ENCODE data around the gene SWI5.

DNA sequence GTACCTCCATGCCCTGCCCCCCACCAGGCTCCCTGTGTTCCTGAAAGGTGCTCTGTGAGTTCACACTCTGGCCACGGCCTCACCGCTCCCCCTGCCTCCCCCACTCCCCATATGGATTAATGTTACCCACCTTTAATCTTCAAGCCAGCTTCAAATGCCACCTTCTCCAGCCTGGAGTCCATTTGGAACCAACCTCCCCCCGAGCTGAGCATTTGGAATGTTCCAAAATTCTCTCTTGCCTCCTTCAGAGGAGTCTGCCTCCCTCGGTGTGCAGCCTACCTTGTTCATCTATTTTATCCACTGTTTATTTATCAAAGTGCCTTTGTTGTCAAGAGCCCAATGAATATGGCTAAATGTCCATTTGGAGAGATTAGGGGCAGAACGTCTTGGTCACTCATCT, 4.6 kb upstream of the SWI5 start:
- TF ChIP-seq, protein P1, sequence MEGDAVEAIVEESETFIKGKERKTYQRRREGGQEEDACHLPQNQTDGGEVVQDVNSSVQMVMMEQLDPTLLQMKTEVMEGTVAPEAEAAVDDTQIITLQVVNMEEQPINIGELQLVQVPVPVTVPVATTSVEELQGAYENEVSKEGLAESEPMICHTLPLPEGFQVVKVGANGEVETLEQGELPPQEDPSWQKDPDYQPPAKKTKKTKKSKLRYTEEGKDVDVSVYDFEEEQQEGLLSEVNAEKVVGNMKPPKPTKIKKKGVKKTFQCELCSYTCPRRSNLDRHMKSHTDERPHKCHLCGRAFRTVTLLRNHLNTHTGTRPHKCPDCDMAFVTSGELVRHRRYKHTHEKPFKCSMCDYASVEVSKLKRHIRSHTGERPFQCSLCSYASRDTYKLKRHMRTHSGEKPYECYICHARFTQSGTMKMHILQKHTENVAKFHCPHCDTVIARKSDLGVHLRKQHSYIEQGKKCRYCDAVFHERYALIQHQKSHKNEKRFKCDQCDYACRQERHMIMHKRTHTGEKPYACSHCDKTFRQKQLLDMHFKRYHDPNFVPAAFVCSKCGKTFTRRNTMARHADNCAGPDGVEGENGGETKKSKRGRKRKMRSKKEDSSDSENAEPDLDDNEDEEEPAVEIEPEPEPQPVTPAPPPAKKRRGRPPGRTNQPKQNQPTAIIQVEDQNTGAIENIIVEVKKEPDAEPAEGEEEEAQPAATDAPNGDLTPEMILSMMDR (conservative IDR thresholded peaks at IDR 0.05; ENCODE audit: low read depth, low read length): no peak
- TF ChIP-seq EZH2 (IDR thresholded peaks at IDR 0.05; ENCODE audit: low read length, unreplicated experiment): no peak
